Mesenchymal stem cell (in vitro differentiated cells and primary cell): ENCODE data around the gene ULK4.
A peak's percentile ranks its signal among the peaks of the same experiment; 100 is the strongest.

Experiments used
- DNase-seq: peaks from one replicate; pipeline ENCODE4 v3.0.0-alpha.2; 2013
- H2AFZ ChIP-seq: one replicate; pipeline ENCODE4 v1.6.1; 2013; ENCODE audit warnings: low read depth, mild to moderate bottlenecking, control low read depth, inconsistent platforms, low read length, moderate library complexity
- H2AK5ac ChIP-seq: 2 replicates; pipeline ENCODE4 v1.6.1; 2013; ENCODE audit warnings: low read length, moderate library complexity, mild to moderate bottlenecking, inconsistent platforms; ENCODE audit not compliant: severe bottlenecking
- H2BK120ac ChIP-seq: one replicate; pipeline ENCODE4 v1.6.1; 2013; ENCODE audit warnings: low read depth, mild to moderate bottlenecking, inconsistent platforms, low read length, moderate library complexity
- H2BK12ac ChIP-seq, 2 experiments: one replicate each; pipeline ENCODE4 v1.6.1; 2013; ENCODE audit warnings: inconsistent platforms in 2 of 2, low read length in 2 of 2, mild to moderate bottlenecking in 2 of 2, moderate library complexity in 2 of 2, control low read depth in 1 of 2
- H2BK15ac ChIP-seq: one replicate; pipeline ENCODE4 v1.6.1; 2013; ENCODE audit warnings: mild to moderate bottlenecking, low read depth, inconsistent platforms; ENCODE audit not compliant: poor library complexity, severe bottlenecking
- H2BK5ac ChIP-seq: 2 replicates; pipeline ENCODE4 v1.6.1; 2013; ENCODE audit warnings: low read depth, mild to moderate bottlenecking, low read length, control low read depth, inconsistent platforms; ENCODE audit not compliant: poor library complexity, severe bottlenecking
- H3K14ac ChIP-seq, 2 experiments: one replicate each; pipeline ENCODE4 v1.6.1; 2013; ENCODE audit warnings: inconsistent platforms in 2 of 2, low read length in 2 of 2, control low read depth in 1 of 2, mild to moderate bottlenecking in 1 of 2, moderate library complexity in 1 of 2
- H3K18ac ChIP-seq, 2 experiments: one replicate each; pipeline ENCODE4 v1.6.1; 2013; ENCODE audit warnings: inconsistent platforms in 2 of 2, low read length in 2 of 2, control low read depth in 1 of 2, low read depth in 1 of 2, mild to moderate bottlenecking in 1 of 2
- H3K23ac ChIP-seq, 2 experiments: one replicate each; pipeline ENCODE4 v1.6.1; 2013; ENCODE audit warnings: inconsistent platforms in 2 of 2, low read length in 2 of 2, mild to moderate bottlenecking in 2 of 2, moderate library complexity in 2 of 2, control low read depth in 1 of 2
- H3K27ac ChIP-seq: 2 replicates; pipeline ENCODE4 v1.5.1; 2013; ENCODE audit warnings: mild to moderate bottlenecking, moderate library complexity, low read length, control low read depth, inconsistent platforms; ENCODE audit not compliant: poor library complexity, severe bottlenecking
- H3K27me3 ChIP-seq, 2 experiments: 2 replicates each; pipeline versions ENCODE4 v1.6.1 to v1.7.0; 2013; ENCODE audit warnings: low read length in 2 of 2, mild to moderate bottlenecking in 2 of 2, moderate library complexity in 2 of 2, control low read depth in 1 of 2, inconsistent platforms in 1 of 2; ENCODE audit not compliant: control insufficient read depth in 1 of 2, insufficient read depth in 1 of 2
- H3K36me3 ChIP-seq, 2 experiments: 2 replicates each; pipeline versions ENCODE4 v1.6.1 to v1.7.0; 2013; ENCODE audit warnings: low read length in 2 of 2, control low read depth in 1 of 2, inconsistent platforms in 1 of 2, low read depth in 1 of 2, mild to moderate bottlenecking in 1 of 2; ENCODE audit not compliant: insufficient read depth in 2 of 2, control insufficient read depth in 1 of 2
- H3K4ac ChIP-seq, 2 experiments: one replicate each; pipeline ENCODE4 v1.6.1; 2013; ENCODE audit warnings: inconsistent platforms in 2 of 2, low read length in 2 of 2, mild to moderate bottlenecking in 2 of 2, moderate library complexity in 2 of 2, control low read depth in 1 of 2, low read depth in 1 of 2
- H3K4me1 ChIP-seq: 2 replicates; pipeline ENCODE4 v1.6.1; 2013; ENCODE audit warnings: low read depth, low read length, control low read depth; ENCODE audit not compliant: control insufficient read depth, insufficient read depth
- H3K4me2 ChIP-seq: 2 replicates; pipeline ENCODE4 v1.6.1; 2013; ENCODE audit warnings: low read length, mild to moderate bottlenecking, inconsistent platforms; ENCODE audit not compliant: poor library complexity, severe bottlenecking
- H3K4me3 ChIP-seq, 2 experiments: 2 replicates each; pipeline versions ENCODE4 v1.5.1 to v1.7.0; 2013; ENCODE audit warnings: low read length in 2 of 2, mild to moderate bottlenecking in 2 of 2, control low read depth in 1 of 2, low read depth in 1 of 2; ENCODE audit not compliant: insufficient read depth in 1 of 2
- H3K79me1 ChIP-seq: replicated peaks from 2 replicates; pipeline ENCODE4 v1.6.1; 2013; ENCODE audit warnings: mild to moderate bottlenecking, control low read depth, low read length, inconsistent platforms; ENCODE audit not compliant: poor library complexity, severe bottlenecking
- H3K9ac ChIP-seq: 2 replicates; pipeline ENCODE4 v1.7.0; 2013; ENCODE audit warnings: mild to moderate bottlenecking, low read length, moderate library complexity
- H3K9me3 ChIP-seq: 2 replicates; pipeline ENCODE4 v1.7.0; 2013; ENCODE audit warnings: mild to moderate bottlenecking, low read length; ENCODE audit not compliant: control insufficient read depth
- H4K8ac ChIP-seq: one replicate; pipeline ENCODE4 v1.6.1; 2013; ENCODE audit warnings: inconsistent platforms, mild to moderate bottlenecking, low read length, moderate library complexity
- H4K91ac ChIP-seq: one replicate; pipeline ENCODE4 v1.6.1; 2013; ENCODE audit warnings: mild to moderate bottlenecking, low read length, inconsistent platforms
- WGBS: methylation state at CpG from one replicate; pipeline ENCODE4 v1.1.7; 2013; ENCODE audit warnings: mixed read lengths; 5-methylcytosine and 5-hydroxymethylcytosine counted together

The ULK4 gene

GRCh38 chr3:41241800-41242571 is 719.9 kb downstream of the ULK4 start:
- H2BK12ac ChIP-seq, result no peak overlapping the region
- no peak overlapping the region for H2AFZ ChIP-seq
- no peak overlapping the region for H3K9ac ChIP-seq
- no peak overlapping the region for H2BK5ac ChIP-seq
- no peaks in the 10 kb centered on the region for H3K27me3 ChIP-seq
- H3K23ac ChIP-seq, result no peak overlapping the region
- H4K91ac ChIP-seq, result no peak overlapping the region
- H3K18ac ChIP-seq, result no peak overlapping the region
- H3K27ac ChIP-seq, result no peak overlapping the region
- no peak overlapping the region for H3K14ac ChIP-seq
- H3K79me1 ChIP-seq, result peaks cover 8% of the 10 kb centered on the region
- no peak overlapping the region for H2BK120ac ChIP-seq
- peak; percentile 29 for DNase-seq
- H3K4me2 ChIP-seq, result no peak overlapping the region
- H3K36me3 ChIP-seq, result peaks cover 45 to 83% of the 10 kb centered on the region in 2 experiments
- 90% methylated on average over 6 of the region's 7 CpGs for WGBS
- H4K8ac ChIP-seq, result no peak overlapping the region
- no peak overlapping the region for H2BK15ac ChIP-seq
- no peak overlapping the region for H3K4me3 ChIP-seq
- no peaks in the 10 kb centered on the region for H3K9me3 ChIP-seq
- H3K4me1 ChIP-seq, result peaks cover 10% of the 10 kb centered on the region
- H2AK5ac ChIP-seq, result no peak overlapping the region
- H3K4ac ChIP-seq, result no peak overlapping the region

DNA sequence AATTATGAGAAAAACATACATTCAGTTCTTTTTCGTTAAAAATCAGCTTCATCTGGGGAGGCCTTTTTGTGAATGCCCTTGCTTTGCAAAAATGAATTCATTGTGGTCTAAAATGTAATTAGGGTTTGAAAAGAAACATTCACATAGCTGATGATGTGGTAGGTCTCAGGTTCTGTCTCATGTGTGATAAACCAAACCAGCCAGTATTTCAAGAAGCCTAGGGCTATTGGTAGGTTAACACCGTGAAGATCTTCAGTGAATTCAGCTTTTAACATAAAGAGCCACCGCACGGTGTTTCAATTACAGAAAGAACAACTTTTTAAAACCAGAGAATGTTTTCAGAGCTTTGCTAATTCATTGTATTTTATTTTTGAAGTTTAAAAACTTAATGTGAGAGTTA is 720.7 kb downstream of the ULK4 start:
- H3K4me1 ChIP-seq, result peaks cover 3% of the 10 kb centered on the region
- H4K8ac ChIP-seq, result no peak overlapping the region
- no peak overlapping the region for H3K18ac ChIP-seq
- H3K36me3 ChIP-seq, result peaks cover 46 to 87% of the 10 kb centered on the region in 2 experiments
- H3K4me3 ChIP-seq, result no peak overlapping the region
- no peak overlapping the region for H2BK120ac ChIP-seq
- H3K14ac ChIP-seq, result no peak overlapping the region
- no peak overlapping the region for H3K4me2 ChIP-seq
- no peak overlapping the region for H3K27ac ChIP-seq
- H2BK15ac ChIP-seq, result no peak overlapping the region
- no peak overlapping the region for H2BK12ac ChIP-seq
- H3K9me3 ChIP-seq, result no peaks in the 10 kb centered on the region
- H3K4ac ChIP-seq, result no peak overlapping the region
- WGBS, result 86% methylated on average over 2 of the region's 4 CpGs
- no peak overlapping the region for H4K91ac ChIP-seq
- no peaks in the 10 kb centered on the region for H3K27me3 ChIP-seq
- no peak overlapping the region for H3K23ac ChIP-seq
- no peak overlapping the region for H2AFZ ChIP-seq
- no peak overlapping the region for H2AK5ac ChIP-seq
- H2BK5ac ChIP-seq, result no peak overlapping the region
- H3K9ac ChIP-seq, result no peak overlapping the region
- H3K79me1 ChIP-seq, result peaks cover 8% of the 10 kb centered on the region
- DNase-seq, result peak; percentile 16

GRCh38 chr3:41239587-41239986 is 722.3 kb downstream of the ULK4 start:
- Histone ChIP-seq H3K27me3 (no peaks in the 10 kb centered on the region), H3K9ac (peak overlapping the region; percentile 49), H3K14ac (no peak overlapping the region), H3K4ac (no peak overlapping the region), H3K36me3 (peaks cover 35 to 88% of the 10 kb centered on the region in 2 experiments), H3K79me1 (peaks cover 9% of the 10 kb centered on the region), H3K27ac (no peak overlapping the region), H3K23ac (no peak overlapping the region), H3K4me1 (peaks cover 2% of the 10 kb centered on the region), H2BK120ac (no peak overlapping the region), H3K18ac (no peak overlapping the region), H2BK15ac (no peak overlapping the region), H3K9me3 (no peaks in the 10 kb centered on the region), H2AFZ (no peak overlapping the region), H2BK12ac (no peak overlapping the region), H3K4me3 (no peak overlapping the region), H3K4me2 (no peak overlapping the region), H4K91ac (no peak overlapping the region), H2AK5ac (no peak overlapping the region), H2BK5ac (no peak overlapping the region), H4K8ac (no peak overlapping the region)
- WGBS, result 89% methylated on average over 2 of the region's 2 CpGs
- peak; percentile 20 for DNase-seq

GRCh38 chr3:41237907-41238306 is 724.0 kb downstream of the ULK4 start:
- Histone ChIP-seq H3K79me1 (peaks cover 14% of the 10 kb centered on the region), H4K91ac (no peak overlapping the region), H3K4me3 (no peak overlapping the region), H3K23ac (no peak overlapping the region), H3K18ac (no peak overlapping the region), H3K4me2 (no peak overlapping the region), H2AFZ (no peak overlapping the region), H2BK12ac (no peak overlapping the region), H4K8ac (no peak overlapping the region), H3K27ac (no peak overlapping the region), H3K36me3 (peaks cover 28 to 100% of the 10 kb centered on the region in 2 experiments), H3K4ac (no peak overlapping the region), H3K9ac (peak overlapping the region; percentile 28), H3K9me3 (no peaks in the 10 kb centered on the region), H3K27me3 (no peaks in the 10 kb centered on the region), H2BK15ac (no peak overlapping the region), H2BK120ac (no peak overlapping the region), H3K4me1 (peaks cover 2% of the 10 kb centered on the region), H2BK5ac (no peak overlapping the region), H3K14ac (no peak overlapping the region), H2AK5ac (no peak overlapping the region)
- WGBS, result 98% methylated on average over 3 of the region's 3 CpGs
- no peak for DNase-seq
